NCI-H510A (cell line): ENCODE data around the gene WBP2.
"Not testable (repeated sequence)": the region's sequence is repeated elsewhere in the genome, so short reads cannot be mapped to it uniquely, and the experiment has no call there.

Source experiments
- DNase-seq: peaks from one replicate; lab custom pipeline; 2025; lab: John Stamatoyannopoulos, UW

Gene WBP2

DNA sequence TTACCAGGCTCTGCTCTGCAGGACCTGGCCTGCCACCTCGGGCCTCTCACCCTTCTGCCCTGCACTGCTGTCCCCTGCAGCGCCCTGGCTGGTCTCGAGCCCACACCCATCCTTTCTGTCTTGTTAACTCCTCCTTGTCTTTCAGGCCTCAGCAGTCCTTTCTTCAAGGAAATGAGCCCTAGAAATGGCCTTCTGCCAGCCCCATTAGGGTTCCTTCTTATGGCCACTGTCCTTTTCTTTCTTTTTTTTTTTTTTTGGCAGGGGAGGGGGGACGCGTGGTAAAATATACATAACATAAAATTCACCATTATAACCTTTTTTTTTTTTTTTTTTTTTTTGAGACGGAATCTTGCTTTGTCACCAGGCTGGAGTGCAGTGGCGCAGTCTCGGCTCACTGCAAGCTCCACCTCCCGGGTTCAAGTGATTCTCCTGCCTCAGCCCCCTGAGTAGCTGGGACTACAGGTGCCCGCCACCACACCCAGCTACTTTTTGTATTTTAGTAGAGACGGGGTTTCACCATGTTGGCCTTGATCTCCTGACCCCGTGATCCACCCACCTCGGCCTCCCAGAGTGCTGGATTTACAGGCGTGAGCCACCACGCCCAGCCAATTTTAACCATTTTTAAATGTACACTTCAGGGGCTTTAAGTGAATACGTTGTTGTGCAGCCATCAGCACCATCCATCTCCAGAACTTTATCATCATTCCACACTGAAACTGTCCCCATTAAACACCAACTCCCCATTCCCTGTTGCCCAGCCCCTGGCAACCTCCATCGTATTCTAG, 10.5 kb upstream of the WBP2 start:
- not testable (repeated sequence) for DNase-seq

- DNase-seq: not testable (repeated sequence)
These were observed 9.8 kb upstream of the WBP2 start for GRCh38 chr17:75864887-75865286.

DNA sequence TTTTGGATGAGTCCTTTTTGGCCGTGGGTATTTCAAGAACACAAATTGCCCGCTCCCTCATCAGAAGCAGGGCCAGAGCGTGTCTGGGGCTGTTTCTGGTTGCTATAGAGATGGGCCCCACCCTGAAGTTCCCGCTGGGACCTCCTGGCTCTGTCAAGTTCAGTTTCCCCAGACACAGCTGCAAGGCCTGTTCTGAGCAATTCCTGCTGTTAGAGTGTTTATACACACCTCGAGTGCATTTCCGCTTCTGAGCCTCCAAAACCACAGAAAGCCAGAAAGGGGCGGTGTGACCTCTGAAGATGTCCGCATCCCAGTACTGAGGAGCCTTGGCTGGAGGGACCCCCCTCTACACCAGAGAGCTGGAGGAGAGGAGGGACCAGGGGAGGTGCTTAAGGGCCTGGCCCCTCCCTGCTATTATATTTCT, 9.3 kb upstream of the WBP2 start:
- no peak for DNase-seq

- no peak for DNase-seq
These were observed 6.8 kb upstream of the WBP2 start for GRCh38 chr17:75861927-75862317.

DNA sequence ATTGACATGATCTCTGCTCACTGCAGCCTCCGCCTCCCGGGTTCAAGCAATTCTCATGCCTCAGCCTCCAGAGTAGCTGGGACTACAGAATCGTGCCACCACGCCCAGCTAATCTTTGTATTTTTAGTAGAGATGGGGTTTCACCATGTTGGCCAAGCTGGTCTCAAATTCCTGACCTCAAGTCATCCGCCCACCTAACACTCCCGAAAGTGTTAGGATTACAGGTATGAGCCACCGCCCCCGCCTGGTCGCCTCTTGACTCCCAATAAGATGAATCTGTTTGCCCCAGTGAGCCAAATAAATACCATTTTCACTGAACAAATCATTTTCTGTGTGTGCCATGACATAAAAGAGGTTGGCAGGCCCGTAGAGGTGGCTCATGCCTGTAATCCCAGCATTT, 4.2 kb upstream of the WBP2 start:
- DNase-seq: not testable (repeated sequence)

DNA sequence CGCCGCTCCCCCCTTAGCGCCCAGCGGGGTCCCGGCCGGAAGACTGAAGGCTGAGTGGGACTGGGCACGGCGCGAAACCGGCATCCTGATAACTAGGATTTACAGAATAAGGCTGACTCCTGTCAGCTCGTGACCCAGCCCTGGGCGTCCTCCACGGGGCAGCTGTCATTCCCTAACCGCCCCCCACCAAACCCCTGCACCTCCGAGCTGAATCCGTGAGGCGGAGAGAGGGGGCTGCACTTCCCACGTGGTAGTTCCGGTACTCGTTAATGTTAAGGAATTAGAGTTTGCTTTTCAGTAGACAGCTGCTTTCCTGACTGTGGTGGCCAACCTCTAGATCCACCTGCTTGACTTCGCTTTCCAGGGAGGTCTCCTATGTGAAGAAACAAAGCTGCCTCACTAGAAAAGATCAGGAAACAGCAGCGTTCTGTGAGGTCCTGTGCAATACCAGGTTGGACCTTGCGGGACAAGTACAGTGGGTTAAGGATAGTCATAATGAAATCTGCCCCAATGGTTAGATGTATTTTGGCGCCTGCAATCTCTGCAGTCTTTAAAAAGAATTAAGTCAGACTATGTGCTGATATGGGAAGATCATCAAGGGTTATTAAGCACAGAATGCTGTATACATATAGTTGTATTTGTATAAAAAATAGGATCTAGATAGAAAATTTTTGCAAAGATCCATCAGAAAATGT, 1.1 kb upstream of the WBP2 start:
- DNase-seq: no peak

DNA sequence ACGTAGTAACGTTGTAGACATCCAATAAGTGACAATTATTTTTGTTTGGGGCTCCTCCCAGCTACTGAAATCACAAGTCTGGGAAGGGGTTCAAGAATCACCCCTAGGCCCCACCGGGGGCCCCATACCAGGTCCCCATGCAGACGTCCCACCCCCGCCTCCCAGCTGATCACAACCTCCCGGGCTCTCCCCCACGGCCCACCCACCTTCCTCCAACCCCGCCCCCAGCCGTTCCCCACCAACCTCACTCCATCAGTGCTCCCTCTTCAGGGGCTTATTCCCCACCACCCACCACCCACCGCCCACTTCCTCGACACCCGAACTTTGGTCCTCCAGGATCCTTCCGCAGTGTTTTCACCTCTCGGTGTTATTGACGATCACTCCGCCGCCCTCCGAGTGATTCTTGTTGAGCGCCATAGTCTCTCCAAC, 240 bp downstream of the WBP2 start:
- no peak for DNase-seq

DNA sequence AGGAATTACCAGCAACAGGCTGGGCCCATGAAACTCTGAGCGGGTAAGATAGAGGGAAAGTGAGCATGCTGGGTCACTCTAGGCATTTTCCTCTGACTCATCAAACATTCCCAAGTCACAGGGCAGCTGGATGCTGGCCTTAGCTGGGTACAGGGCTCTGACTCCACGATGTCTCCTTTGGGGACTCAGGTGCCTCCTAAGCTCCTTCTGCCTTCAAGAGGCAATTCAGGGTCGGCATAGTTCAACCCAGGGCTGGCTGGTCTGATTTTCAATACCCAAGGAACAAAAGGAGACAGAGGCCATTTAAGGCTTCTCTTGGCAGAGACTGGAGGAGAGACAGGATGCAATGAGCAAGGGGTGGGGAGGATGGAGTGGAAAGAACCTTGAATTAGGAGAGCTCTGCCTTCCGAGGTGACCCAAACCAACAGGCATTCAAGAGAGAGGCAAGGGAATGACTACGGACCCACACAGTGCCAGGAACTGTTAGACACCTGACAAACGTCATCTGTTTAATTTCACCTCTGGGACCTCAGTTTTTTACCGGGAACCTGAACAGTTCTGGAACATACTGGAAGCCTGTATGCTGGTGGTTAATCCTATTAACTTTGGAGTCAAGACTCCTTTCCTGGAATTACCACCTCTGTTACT, 910 bp downstream of the WBP2 start:
- DNase-seq: no peak

- no peak for DNase-seq
These were observed 1.7 kb downstream of the WBP2 start for GRCh38 chr17:75853433-75853832.

- DNase-seq: not testable (repeated sequence)
These were observed 3.5 kb downstream of the WBP2 start for GRCh38 chr17:75851693-75851991.

GRCh38 chr17:75850928-75851692, 4.0 kb downstream of the WBP2 start:
- DNase-seq: no peak

DNA sequence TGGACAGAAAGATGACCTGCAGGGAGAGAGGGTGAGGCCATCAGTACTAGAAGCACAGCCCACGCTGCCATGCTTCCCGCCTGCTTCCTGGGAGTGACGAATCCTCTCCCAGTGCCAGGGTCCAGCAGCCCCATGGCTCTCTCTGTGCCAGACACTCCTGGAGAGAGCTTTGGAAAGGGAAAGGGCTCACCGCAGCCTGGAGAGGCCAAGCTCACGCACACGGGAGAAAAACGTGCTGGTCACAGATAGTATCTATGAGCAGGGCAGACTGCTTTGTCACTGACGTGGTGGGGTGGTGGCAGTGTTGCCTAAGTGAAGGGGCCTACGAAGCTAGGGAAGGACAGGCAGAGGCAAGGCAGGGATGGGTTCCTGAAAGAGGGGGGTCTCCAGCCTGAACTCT, 5.4 kb downstream of the WBP2 start:
- no peak for DNase-seq

- no peak for DNase-seq
These were observed 5.9 kb downstream of the WBP2 start for GRCh38 chr17:75849279-75849646.

DNA sequence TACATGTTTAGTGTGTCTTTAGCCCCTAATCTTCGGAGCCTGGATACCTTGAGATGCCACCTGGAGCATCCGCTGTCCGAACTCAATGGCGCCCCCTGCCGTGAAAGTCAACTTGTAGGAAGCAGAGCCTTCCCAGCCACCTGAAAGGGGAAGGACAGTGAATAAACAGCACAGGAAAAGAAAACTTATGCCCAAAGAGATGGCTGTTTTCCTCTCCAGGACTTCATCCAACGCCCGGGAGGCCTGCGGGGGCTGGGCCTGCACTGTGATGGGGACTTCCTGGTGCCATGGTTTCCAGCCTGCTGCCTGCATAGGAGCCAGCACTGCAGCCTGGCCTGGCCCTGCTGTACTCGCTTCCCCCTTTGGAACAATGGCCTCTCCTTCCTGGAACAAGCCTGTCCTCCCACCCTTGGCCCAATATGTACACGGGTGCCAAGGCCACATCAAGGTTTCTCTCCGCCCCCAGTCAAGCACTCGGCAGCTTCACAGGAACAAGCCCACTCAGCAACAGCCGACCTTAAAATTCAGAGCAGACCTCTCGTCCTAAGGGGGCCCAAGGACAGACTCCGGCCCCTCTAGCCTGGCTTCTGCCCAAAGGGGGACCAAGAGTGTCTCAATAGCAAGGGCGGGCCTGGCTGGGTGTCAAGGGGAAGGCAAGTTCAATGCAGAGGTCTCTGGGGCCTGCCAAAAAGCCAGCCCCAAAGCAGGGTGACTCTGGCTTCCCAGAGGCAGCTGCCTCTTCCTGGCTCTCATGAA, 6.4 kb downstream of the WBP2 start:
- DNase-seq: peak; percentile 74

DNA sequence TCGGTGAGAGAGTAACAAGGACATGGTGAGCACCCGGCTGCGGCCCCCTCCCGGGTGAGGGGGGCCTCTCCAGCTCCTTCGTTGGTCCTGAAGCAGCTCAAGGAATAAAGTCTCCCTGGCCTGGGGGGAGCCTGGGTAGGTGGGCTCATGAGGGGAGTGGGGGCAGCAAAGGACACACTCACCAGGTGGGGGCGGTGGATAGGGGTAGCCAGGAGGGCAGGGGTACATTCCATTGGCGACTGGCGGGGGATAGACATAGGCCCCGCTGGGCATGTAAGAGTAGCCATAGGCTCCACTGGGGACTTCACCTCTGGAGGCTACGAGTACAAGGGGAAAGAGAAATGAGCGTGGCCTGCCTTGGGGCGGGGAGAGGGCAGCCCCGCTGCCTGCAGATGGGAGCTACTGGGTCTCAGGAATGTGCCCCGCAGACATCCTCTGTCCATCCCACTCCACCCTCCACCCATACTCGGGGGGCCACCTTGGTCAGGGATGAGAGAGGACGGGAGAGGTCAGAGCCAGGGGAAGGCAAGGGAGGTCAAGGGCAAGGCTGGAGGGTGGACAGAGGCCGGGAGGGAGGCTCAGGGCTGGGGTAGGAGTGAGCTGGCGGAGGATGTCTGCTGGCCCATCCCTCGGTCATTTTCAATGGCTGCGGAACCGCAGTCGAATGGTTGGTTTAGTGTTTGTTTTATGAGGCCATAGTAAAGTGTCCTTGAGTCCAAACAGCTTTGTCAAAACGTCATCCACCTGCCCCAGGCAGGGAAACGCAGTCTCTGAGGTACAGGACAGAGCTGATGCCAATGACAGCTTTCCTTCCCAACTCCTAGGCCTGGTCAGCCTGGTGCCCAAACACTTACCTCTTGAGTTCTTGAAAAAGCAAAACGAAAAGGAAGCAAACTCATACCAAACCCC, 7.3 kb downstream of the WBP2 start:
- DNase-seq: peak; percentile 70

- DNase-seq: peak; percentile 71
These were observed 8.2 kb downstream of the WBP2 start for GRCh38 chr17:75846692-75847613.

DNA sequence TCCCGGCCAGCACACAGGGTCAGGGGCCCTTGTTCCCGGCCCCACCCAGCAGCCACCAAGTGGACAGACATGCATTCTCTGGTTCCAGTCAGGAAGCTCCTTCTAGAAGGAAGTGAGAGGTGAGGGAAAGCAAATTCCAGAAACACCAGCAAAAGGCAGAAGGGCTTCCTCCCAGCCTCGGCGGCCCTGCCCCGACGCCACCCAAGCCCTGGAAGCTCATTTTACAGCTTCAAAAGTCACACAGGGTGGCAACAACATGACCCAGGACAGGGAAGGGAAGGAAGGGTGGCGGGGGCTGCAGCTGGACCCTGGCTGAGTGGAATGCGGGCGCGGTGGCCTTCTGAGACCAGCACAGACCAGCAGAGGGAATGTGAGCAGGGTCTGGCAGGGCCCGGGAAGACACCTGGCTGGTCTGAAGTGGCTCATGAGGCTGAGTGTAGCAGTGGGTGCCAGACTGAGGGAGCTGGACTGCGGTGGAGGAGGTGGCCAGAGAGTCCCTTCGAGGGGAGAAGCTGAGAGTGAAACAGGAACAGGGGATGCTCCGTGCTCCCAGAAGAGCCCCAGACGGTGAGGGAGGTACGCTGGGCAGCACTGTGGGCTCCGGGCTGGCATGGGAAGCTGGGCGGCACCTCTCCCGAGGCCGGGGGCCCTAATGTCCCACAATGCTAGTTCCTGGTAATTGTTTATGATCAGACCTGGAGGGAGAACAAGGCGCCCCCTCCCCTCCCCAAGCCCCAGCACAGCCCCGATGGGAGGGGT, 9.0 kb downstream of the WBP2 start:
- DNase-seq: peak; percentile 62

- DNase-seq: peak; percentile 83
These were observed 9.9 kb downstream of the WBP2 start for GRCh38 chr17:75845058-75845711.
